ENCODE results near the gene ARHGEF33. TPM values are rescaled to one million over a fixed set of nuclear protein-coding genes. Genes with fewer than 3 reads are reported as not detected.

ARHGEF33 gene
- 0.02 TPM in 1 of 2 replicates, not detected in the other for total RNA-seq (2014; rRNA removed; shearing (Covaris generic))

- no peak for DNase-seq (ENCODE audit: low read depth)
Observed at GRCh38 chr2:38889575-38889974, at the start of gene ARHGEF33. ARHGEF33 (plus strand) TSS chr2:38889875; CDS start chr2:38919448, 29,573 bp downstream.

- no peak for DNase-seq (ENCODE audit: low read depth)
Observed at GRCh38 chr2:38850045-38850444, 39.6 kb upstream of the ARHGEF33 start.

- DNase-seq (ENCODE audit: low read depth) = peak; percentile 11
Observed at GRCh38 chr2:38856165-38856564, 33.5 kb upstream of the ARHGEF33 start.

DNA sequence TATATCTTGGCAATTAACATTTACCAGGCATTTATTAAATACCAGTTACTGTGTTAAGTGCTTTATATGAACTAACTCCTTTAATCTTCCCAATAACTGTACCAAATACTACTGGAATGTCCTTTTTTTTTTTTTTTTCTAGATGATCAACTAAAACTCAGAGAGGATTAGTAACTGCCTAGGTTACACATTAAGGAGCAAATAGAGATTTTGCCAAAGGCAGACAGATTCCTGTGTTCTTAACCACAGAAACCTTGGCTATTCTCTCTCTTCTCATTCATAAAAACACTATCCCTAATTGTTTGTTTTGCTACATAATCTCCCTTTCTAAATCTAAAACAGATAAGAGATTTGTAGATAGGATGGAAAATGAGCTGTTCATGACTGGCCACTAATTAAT, 27.2 kb upstream of the ARHGEF33 start:
- DNase-seq (ENCODE audit: low read depth) = no peak

DNA sequence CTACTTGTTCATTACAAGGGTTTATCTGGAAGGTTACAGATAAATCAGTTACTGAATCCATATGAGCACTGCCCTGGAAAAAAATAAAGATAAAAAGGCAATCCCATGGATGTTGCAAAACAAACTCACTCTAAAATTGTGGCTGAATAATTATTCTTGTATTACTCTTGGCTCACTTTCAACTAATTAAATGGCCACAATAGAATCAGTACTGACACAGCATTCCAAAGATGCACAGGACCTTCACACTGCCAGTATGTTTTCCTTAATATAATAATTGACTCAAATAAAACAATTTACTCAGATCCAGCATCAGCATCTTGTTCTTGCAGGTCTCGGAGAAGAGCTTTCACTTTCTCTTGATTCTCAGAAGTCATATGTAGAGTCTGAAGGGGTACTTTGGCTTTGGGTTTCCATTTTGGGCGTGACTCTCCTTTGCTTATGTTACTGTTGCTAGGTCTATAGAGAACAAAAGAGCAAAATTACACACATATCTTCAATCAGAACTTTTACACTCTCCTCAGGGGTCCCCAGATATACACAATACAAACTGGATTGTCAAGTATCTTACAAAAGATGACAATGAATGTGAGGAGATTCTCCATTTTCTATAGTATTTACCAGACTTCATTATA, 26.5 kb upstream of the ARHGEF33 start:
- no peak for DNase-seq (ENCODE audit: low read depth)

GRCh38 chr2:38866773-38867443, 22.8 kb upstream of the ARHGEF33 start:
- DNase-seq (ENCODE audit: low read depth) = no peak

- no peak for DNase-seq (ENCODE audit: low read depth)
Observed at GRCh38 chr2:38871432-38871831, 18.2 kb upstream of the ARHGEF33 start.

GRCh38 chr2:38873763-38874162, 15.9 kb upstream of the ARHGEF33 start:
- DNase-seq (ENCODE audit: low read depth) = no peak

DNA sequence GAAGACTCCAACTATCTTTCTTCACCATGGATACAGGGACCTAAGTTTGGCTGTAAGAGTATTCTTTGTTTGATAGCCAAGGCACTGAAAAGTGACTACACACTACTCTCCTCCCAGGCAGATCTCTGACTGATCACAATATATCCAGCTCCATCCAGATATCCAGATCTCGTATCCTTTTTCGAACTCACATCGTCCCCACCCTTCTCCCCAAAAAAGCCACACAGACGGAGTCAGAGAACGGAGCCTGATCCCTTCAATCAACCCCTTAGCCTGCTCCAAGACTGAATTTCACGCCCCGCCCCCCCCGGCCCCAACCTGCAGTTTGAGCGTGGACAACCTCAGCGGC, 14.5 kb upstream of the ARHGEF33 start:
- no peak for DNase-seq (ENCODE audit: low read depth)

GRCh38 chr2:38875576-38876367, 13.9 kb upstream of the ARHGEF33 start, which contains the start of the genes DHX57 and MORN2:
DHX57 (minus strand) TSS chr2:38875934; CDS start chr2:38868405, 7,529 bp downstream.
MORN2 (plus strand) TSS chr2:38875976.
- peak; percentile 85 for DNase-seq (ENCODE audit: low read depth)

- DNase-seq (ENCODE audit: low read depth) = no peak
Observed at GRCh38 chr2:38876407-38876806, 13.3 kb upstream of the ARHGEF33 start.

DNA sequence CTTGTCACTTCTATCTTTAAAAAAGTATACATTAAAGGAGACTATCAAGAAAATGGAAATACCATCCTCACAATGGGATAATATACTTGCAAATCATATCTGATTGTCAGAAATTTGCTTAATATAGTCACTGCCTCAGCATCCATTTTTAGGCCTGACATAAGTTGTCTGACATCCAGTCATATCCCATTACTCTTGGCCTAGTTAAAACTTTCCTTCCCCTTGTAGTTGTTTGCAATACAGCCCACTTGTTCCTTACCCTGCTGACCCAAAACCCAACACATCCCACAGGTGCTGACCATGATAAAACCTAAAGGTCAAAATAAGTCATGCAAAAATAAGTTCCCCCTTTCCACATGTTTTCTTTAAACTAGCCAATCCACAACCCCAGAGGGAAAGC, 3.6 kb upstream of the ARHGEF33 start:
- DNase-seq (ENCODE audit: low read depth) = no peak

GRCh38 chr2:38887347-38887746, 2.3 kb upstream of the ARHGEF33 start:
- no peak for DNase-seq (ENCODE audit: low read depth)

DNA sequence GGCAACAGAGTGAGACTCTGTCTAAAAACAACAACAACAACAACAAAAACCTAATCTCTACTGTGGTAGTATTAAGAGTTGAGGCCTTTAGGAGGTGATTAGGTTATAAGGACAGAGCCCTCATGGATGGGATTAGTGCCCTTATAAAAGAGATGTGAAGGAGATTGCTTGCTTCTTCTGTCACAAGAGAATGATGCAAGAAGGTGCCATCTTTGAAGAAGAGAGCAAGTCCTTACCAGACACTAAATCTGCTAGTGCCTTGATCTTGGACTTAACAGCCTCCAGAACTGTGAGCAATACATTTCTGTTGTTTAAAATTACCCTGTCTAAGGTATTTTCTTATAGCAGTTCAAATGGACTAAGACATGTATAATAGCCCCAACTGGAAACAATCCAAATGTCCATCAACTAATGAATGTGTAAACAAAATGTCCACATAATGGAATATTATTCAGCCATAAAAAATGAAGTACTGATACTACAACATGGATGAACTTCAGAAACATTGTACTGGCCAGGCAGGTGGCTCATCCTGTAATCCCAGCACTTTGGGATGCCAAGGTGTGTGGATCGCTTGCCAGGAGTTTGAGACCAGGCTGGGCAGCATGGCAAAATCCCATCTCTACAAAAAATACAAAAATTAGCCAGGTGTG, 1.6 kb upstream of the ARHGEF33 start:
- DNase-seq (ENCODE audit: low read depth) = no peak

DNA sequence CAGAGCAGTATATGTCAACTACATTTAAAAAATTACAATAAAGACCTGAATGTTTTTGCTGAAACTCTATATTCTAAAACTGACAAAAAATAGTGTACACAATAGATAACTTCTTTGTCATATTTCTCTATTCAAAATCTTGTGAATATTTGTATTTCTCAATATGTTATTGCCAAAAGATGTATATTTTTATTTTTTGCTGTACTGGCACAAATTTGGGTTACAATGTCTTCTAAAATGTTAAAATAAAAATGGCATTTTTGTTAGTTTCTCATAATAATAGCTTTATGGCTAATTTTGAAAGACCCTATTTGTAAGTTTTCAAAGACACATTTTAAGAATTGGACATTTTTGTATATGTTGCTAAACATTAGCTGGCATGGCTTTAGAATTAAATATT, 630 bp upstream of the ARHGEF33 start:
- no peak for DNase-seq (ENCODE audit: low read depth)

DNA sequence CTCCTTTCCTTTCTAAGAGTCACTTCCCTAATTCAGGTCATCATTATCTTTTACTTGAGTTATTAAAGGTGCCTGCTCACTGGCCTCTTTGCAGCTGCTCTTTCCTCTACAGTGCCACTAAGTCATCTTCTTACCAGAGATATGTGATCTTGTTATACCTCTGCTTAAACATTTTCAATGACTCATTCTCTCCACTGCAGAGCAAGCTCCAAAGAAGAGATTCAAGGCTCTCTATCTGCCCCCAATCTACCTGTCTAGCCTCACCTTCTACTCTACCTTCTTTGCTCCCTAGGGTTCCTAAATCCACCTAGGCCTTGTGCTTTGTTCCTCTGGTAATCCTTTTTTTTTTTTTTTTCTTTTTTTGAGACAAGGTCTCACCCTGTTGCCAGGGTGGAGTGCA, 3.1 kb downstream of the ARHGEF33 start:
- peak; percentile 16 for DNase-seq (ENCODE audit: low read depth)

- DNase-seq (ENCODE audit: low read depth) = no peak
Observed at GRCh38 chr2:38898256-38898655, 8.6 kb downstream of the ARHGEF33 start.

DNA sequence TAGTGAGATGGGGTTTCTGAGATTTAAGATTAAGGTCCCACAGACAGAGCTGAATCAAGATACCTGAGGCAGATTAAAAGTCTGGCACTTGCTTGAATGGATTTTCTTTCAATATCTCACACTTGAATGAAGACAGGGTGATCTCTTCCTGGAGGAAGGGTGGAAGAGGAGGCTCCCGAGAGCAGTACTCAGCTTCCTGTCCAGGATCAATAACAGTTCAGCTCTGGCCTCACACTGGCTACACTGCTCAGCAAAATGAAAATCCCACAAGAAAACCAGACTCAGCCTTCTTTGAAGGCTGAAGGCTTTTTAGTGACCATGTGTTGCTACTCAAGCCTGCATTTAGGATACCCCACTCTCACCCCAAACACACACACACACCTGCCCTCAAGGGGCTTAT, 11.1 kb downstream of the ARHGEF33 start:
- no peak for DNase-seq (ENCODE audit: low read depth)

- DNase-seq (ENCODE audit: low read depth) = no peak
Observed at GRCh38 chr2:38905251-38905650, 15.6 kb downstream of the ARHGEF33 start.

DNA sequence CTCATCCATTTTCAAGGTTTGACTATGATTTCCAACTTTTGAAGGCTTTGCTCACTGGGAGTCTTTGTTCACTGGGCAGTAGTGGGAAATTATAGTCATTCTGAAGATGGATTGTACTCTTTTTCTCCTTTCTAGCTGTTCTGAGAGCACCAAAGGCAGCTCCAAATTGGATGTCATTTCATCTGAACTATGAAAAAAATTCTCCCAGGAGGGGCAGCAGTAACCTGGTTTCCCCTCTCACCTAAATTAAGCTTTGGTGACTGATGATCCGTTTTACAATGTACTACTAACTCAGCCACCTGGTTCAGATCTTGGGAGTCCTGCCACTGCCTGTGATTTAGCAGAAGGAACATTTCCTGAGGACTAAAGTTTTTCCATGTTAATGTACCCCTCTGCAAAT, 17.6 kb downstream of the ARHGEF33 start:
- no peak for DNase-seq (ENCODE audit: low read depth)

DNA sequence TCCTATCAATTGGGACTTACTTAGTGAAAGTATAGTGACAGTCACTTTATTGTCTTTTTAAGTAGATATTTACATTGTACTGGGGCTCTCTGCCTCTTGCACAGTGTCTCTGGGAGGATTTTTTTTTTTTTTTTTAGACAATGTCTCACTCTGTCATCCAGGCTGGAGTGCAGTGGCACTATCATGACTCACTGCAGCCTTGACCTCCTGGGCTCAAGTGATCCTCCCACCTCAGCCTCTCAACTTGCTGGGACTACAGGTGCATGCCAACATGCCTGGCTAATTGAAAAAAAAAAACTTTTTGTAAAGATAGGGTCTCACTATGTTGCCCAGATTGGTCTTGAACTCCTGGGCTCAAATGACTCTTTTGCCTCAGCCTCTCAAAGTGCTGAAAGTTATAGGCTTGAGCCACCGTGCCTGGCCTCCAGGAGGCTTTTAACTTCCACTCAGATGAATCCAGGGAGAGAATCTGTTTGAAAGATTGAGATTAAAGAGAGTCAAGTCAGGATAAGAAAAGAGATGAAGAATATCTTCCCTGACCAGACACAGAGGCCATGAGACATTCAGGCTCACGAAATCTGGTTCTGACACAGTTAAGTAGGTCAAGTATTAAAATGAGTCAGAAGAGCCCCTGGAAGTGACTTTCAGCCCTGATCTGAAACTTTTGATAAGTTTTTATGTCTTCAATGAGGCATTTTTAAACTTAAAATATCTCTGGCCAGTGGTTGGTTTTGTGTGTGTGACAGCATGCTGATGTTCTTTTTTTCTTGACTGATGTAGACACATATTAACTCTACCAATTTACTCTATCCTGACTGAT, 18.3 kb downstream of the ARHGEF33 start:
- DNase-seq (ENCODE audit: low read depth) = peak; percentile 27
